ENCODE measurements around the gene BUD31. TPM values are rescaled to one million over a fixed set of nuclear protein-coding genes. Genes with fewer than 3 reads are reported as not detected.

Gene BUD31
- total and polyA plus RNA-seq, 2 of the 13 experiments (the other 11 are each of a cell fraction or from before 2014, with no cell fraction given) = 35.1 to 79.1 TPM

DNA sequence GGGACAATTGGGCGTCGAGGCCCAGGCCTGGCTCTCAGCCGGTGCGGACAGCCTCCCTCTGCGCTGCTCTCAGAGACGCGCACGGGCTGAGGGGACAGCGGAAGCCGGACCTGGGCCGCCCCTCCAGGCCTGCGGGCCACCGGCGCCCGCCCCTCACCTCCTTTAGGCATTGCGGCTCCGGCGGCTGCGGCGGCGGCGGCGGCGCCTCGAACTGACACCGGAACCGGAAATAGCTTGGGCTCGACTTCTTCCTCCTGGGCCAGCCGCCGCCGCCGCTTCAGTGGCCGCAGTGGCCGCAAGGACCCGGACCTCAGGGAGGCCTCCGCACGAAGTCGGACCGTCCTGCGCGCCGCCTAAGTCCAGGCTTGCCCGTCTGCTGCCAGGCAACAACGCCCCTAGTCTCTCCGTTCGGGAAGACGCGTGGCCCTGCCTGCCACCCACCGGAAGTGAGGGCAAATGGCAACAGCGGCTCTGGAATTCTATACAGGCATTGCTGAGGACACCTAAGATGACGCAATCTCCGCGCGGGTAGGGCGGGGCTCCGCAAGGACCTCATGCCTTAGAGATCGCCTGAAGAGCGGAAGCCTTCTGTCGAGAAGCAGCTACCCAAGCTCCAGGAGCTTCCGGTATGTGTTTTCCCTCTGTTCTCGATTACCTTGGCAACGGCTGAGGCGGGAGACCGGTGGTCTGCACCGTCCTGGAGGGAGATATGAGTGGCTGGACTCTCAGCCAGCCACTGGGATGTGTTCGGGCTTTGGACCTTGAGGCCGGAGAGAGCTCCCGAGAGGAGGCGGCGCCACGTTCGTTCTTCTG lies at the start of gene BUD31, which contains the start of gene PDAP1 (continued):
- TF ChIP-seq ZXDC (CRISPR knock-in tag; IDR thresholded peaks at IDR 0.05) (no peak), NFYC (CRISPR knock-in tag; IDR thresholded peaks at IDR 0.05) (no peak; the same call in 1 of the 2 replicates), ZNF264 (CRISPR knock-in tag; IDR thresholded peaks at IDR 0.05) (no peak), U2AF2 (IDR thresholded peaks at IDR 0.05; ENCODE audit: low read depth, low read length) (no peak), GATAD2A (CRISPR knock-in tag; IDR thresholded peaks at IDR 0.05) (peak; percentile 77), ZNF350 (CRISPR knock-in tag; IDR thresholded peaks at IDR 0.05; ENCODE audit: borderline replicate concordance, low read depth) (peak; percentile 98), SKIL (CRISPR knock-in tag; IDR thresholded peaks at IDR 0.05; ENCODE audit: borderline replicate concordance) (no peak), ZNF441 (CRISPR knock-in tag; IDR thresholded peaks at IDR 0.05; ENCODE audit: borderline replicate concordance) (no peak; the same call in 1 of the 2 replicates), SETDB1 (CRISPR knock-in tag; IDR thresholded peaks at IDR 0.05; ENCODE audit: borderline replicate concordance) (no peak), ZNF639 (CRISPR knock-in tag; conservative IDR thresholded peaks at IDR 0.05) (peak; percentile 87), FOXA1 (IDR thresholded peaks at IDR 0.05) (no peak), FOXA1 (CRISPR knock-in tag; IDR thresholded peaks at IDR 0.05) (no peak), ZNF550 (CRISPR knock-in tag; IDR thresholded peaks at IDR 0.05; ENCODE audit: borderline replicate concordance) (0 out of 2 replicates have a peak, but pooled peaks have one; percentile 10), ZBTB34 (CRISPR knock-in tag; IDR thresholded peaks at IDR 0.05) (no peak), NCOA2 (CRISPR knock-in tag; IDR thresholded peaks at IDR 0.05) (peak; percentile 43; the same call in 1 of the 2 replicates), KDM6A (CRISPR knock-in tag; IDR thresholded peaks at IDR 0.05; ENCODE audit: low read depth) (0 out of 2 replicates have a peak, but pooled peaks have one; percentile 22)
- TF ChIP-seq, protein P1, sequence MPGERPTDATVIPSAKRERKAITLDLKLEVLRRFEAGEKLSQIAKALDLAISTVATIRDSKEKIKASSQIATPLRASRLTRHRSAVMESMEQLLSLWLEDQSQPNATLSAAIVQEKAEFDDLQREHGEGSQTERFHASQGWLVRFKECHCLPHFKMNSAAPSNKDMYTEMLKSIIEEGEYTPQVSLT (CRISPR knock-in tag; IDR thresholded peaks at IDR 0.05; ENCODE audit: borderline replicate concordance, low read depth) = no peak
- TF ChIP-seq, protein P2, sequence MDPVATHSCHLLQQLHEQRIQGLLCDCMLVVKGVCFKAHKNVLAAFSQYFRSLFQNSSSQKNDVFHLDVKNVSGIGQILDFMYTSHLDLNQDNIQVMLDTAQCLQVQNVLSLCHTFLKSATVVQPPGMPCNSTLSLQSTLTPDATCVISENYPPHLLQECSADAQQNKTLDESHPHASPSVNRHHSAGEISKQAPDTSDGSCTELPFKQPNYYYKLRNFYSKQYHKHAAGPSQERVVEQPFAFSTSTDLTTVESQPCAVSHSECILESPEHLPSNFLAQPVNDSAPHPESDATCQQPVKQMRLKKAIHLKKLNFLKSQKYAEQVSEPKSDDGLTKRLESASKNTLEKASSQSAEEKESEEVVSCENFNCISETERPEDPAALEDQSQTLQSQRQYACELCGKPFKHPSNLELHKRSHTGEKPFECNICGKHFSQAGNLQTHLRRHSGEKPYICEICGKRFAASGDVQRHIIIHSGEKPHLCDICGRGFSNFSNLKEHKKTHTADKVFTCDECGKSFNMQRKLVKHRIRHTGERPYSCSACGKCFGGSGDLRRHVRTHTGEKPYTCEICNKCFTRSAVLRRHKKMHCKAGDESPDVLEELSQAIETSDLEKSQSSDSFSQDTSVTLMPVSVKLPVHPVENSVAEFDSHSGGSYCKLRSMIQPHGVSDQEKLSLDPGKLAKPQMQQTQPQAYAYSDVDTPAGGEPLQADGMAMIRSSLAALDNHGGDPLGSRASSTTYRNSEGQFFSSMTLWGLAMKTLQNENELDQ (CRISPR knock-in tag; IDR thresholded peaks at IDR 0.05; ENCODE audit: borderline replicate concordance) = no peak; the same call in 1 of the 2 replicates

Data from HepG2 (cell line).